NCI-H2029 (cell line): ENCODE measurements around the gene STK17A.

Experiments
- DNase-seq: peaks from one replicate; lab custom pipeline; 2025; lab: John Stamatoyannopoulos, UW

Gene STK17A

DNA sequence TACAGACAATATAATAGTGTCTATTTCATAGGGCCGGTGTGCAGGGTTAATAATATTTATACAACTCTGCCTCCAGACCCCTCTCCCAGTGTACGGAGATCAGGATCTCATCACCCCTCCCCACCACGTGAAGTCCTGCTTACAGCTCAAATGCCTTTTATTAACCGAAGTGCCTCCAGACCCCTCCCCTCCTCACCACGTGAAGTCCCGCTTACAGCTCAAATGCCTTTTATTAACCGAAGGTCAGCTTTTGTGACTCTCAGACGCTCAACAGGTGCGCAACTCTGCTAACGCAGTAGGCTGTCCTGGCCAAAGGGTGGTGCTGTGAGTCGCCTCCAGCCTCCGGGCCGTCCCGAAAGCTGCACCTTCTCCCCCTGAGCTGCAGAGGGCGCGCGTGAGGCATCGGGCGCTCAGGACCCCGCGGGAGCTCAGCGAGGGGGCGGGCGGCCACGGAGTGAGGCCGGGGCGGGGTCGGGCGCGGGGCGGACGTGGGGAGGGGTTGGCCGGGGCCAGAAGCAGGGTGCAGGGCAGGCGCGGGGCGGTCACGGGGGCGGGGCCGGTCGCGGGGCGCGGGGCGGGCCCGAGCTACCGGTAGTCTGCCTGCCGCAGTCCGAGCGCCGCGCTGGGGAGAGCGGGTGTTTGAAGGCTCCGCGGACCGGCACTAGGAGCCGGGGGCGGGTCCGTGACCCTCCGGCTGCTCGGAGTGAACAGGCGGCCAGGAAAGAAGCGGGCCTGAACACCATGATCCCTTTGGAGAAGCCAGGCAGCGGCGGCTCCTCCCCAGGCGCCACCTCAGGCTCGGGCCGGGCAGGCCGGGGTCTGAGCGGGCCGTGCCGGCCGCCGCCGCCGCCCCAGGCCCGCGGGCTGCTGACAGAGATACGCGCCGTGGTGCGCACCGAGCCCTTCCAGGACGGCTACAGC is at the start of gene STK17A:
STK17A (plus strand) TSS at position 606 of the 921 bp plus-strand sequence; CDS start at position 742, 136 bp downstream.
- DNase-seq = peak; percentile 86

DNA sequence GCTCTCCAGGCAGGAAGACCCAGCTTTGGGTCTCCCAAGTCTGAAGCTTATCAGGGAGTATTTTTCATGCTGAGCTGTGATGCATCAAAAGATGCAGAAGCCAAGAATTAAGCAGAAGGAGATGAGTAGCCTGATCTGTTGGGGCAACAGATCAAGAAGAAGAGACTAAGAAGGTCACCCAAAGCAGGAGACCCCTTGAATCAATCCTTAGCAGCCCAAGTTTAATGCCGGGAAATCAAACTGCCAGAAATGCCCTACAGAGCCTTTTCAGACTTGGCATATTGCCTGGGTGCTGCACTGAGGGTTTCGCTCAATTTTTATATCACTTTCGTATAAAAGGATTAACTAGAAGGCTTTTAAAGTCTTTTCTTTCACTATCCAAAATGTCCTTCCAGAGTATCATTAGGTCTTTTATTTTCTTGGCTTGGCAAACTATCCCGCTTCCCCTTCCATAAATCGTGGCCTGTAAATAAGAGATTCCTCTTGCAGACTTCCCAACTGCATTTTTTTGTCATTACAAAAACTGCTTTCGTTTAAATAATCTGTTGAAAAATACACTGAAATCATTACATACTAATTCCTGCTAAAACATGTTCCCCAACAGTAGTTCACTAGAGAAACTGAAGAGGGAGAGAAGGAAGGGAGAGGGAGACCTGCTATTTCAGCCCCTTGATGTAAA is 49.0 kb upstream of the STK17A start:
- no peak for DNase-seq

DNA sequence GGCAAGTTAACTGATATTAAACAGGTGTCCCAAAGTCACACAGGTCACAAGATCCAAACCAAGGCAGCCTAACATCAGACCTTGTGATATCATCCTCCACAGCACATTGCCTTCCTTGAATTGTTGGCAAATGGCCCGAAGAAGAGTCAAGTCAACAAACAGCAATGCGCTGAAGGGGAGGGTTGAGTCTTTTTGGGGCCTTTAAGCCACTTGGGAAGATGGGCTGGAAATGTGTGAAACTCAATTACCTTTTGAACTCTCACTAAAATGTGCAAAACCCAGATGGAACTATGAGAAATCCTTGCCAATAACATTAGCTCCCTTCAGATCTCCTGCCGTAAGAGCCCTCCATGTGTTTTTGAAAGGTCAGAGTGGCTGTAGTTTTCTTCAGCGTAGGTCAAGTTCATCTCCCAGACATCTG is 47.9 kb upstream of the STK17A start:
- DNase-seq = no peak

DNA sequence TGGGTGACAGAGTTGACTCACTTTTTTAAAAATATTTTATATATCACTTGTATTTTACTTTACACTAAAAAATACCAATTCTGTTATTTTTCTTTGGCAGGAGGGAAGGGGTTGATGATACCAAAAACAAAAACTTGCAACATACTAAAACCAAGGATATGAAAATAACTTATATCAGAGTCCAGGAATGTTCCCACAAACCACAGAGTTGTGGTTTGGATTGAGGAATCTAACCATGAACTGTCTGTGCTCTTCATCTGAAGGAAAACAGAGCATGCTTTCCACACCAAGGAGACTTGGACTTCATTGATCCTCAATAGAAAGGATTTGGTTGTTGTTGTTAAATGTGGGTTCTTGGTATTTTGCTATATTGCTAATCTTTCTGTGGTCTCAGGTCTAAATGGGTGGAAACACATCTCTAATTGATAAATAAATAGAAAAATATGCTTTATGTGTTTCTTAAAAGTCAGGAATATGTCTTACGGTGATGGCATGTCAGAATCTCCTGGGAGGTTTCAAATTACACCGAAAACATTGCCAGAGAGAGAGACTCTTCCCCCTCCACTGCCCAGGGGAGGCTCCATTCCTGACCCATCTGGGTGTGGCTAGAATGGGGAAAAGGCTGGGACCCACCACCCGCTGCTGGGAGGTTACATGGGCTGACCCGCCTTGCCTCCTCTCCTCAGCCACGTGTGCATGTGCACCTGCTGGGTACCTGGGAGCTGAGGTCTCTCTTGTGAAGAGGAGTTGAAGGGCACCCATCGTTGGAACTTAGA is 46.9 kb upstream of the STK17A start:
- DNase-seq = no peak

DNA sequence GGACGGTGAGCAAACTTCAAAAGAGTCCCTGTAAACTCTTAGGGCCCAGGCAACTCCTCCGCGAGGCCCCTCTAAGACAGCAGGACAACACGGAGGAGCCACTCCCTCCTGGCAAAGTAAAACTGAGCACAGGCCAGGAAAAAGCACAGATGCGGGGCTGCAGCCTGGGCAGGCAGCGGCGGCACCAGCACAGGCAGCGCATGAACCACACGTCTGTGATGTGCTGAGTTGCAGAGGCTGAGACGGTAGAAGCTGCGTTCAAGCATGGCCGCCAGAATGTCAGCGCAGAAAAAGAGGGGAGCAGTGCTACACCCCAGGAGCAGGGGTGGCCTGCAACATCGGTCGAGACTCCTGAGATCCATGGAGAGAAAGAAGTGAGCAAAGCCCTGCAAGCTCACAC is 46.1 kb upstream of the STK17A start:
- no peak for DNase-seq

DNA sequence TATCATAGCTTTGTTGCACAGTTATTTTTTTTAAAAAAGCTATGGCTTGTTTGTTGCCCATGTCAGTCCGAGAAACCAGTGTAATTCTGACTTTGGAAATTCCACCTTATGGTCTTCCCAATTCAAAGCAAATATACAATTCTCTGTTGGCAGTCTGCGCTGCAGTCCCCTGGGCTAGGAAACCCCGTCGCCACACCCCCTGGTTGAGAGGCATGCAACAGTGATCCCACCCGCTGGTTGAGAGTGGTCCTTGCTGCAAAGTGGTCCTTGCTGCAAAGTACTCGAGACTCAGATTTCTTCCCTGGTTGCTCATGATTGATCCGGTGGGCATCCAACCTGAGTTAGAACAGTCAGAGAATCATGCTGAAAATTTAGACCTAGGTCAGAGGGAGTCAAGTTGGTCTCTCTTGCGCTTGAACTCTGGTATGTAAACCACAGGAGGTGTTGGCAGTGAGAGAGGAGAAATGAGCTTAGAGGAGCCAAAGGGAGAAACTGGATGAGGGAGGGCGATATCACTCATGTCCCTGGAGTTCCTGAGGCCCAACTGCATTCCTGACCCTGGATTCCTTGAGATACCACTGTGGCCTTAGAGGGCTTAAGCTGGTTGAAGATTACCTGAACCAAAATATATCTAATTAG is 45.0 kb upstream of the STK17A start:
- no peak for DNase-seq

DNA sequence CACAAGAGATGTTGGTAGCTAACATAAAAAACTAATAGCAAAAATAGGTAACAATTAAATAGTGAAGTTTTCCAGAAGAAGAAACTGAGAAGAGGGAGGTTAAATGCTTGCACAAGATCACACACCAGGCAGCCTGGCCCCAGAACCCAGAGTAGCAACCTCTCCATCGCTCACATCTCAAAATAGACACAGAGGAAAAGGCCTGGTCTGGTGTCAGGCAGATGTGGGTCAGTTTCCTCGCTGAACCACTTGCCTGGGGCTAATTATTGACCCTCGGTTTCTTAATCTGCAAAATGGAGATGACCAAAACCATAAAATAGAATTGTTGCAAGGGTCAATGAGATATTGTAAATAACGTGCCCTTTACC is 44.5 kb upstream of the STK17A start:
- DNase-seq = no peak

DNA sequence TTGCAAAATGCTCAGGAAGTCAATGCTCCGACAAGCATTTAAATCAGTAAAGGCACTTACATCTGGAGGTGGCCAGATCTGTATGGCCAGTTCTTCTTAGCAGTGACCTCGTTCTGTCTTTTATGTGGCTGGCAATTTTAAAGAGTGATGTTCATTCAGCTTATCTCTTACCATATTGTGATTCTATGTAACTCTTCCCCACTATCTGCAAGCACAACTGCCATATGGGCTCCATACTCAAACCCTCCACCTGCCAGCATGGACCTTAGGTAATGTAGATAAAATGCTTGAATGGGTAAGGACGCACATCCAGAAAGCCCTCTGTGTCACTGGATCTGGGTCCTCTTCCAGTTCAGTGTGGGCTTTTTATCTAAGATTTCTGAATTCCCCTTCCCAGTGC is 42.4 kb upstream of the STK17A start:
- no peak for DNase-seq

DNA sequence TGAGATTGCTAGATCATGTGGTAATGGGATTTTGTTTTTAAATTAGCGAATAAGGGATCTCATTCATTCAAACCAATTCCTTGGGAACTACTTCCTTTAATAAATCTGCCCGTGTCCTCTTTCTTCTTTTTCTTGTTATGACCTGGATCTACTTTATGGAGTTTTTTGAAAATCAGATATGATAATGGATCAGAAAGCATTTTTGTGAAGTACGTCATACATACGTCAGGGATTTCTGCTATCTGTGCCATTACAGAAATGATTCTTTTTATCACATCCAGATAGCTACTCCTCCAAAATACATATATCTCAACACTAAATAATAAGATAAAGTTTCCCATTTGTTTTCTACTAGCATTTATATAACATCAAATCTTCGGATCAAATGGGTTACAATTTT is 40.2 kb upstream of the STK17A start:
- DNase-seq = no peak

DNA sequence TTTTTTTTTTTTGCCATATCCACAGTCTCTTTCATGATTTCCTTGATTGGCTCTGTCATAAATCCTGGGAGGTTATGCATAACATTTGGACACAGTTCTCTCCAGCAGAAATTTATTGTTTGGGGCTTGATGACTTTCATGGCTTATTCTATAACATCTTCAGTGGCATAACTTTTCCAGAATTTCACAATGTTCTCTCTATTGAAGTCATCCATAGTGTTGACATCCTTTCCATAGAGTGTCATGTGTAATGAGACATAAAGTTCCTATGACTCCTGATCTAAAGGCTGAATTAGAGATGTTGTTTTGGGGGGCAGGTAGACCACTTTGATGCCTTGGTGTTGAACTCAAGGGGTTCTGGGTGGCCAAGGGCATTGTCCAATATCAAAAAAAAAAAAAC is 36.7 kb upstream of the STK17A start:
- DNase-seq = no peak

DNA sequence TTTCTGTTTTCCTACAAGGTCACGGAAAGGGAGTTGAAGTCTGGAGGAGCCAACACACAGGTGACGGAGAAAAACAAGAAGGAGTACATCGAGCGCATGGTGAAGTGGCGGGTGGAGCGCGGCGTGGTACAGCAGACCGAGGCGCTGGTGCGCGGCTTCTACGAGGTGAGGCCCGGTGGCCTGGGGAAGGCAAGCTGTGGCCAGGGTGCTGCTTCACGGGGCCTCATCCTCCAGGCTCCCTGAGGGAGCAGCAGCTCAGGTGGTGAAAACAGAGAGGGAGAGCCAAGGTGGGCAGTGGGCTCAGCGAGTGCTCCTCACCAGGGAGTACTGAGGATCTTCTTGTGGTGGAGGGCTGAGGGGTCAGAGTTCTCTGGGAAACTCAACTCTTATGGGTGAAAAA is 32.5 kb upstream of the STK17A start:
- no peak for DNase-seq

DNA sequence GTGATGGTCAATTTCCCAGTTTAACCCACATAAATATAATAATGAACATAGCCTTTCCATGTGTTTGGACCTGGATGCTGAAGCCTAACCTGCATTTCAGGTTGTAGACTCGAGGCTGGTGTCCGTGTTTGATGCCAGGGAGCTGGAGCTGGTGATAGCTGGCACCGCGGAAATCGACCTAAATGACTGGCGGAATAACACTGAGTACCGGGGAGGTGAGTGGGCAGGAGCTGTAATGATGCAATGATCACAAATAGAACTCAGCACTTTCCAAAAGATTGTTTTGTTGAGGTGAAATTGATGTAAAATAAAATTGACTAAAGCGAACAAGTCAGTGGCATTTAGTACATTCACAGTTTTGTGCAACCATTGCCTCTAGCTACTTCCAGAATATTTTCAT is 30.8 kb upstream of the STK17A start:
- no peak for DNase-seq

DNA sequence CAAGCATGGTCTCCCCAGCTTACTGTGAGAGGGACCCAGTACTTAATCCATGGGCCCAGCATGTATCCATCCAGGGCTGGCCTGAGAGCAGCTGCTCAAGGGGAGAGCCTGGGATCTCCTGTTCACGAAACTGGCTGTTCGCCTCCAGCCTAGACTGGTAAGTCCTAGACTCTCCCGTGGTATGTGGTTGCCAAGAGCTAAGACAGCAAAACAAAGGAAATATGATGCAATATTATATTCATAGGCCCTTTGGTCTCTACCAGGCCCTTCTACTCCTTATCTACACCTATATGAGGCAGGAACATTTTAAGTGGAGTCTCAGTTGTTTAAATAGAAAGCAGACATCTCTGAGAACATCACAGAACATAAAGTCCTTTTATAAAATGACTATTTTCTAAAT is 28.9 kb upstream of the STK17A start:
- no peak for DNase-seq

DNA sequence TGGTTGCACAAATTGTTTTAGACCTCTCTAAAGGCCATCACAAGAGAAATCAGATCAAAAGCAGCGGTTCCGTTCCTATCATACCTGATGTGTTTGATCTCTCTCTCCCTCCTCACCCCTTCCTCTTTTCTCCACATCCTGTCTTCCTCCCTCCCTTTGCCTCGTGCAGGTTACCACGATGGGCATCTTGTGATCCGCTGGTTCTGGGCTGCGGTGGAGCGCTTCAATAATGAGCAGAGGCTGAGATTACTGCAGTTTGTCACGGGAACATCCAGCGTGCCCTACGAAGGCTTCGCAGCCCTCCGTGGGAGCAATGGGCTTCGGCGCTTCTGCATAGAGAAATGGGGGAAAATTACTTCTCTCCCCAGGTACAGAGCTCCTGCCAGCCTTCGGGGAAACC is 28.5 kb upstream of the STK17A start:
- no peak for DNase-seq

DNA sequence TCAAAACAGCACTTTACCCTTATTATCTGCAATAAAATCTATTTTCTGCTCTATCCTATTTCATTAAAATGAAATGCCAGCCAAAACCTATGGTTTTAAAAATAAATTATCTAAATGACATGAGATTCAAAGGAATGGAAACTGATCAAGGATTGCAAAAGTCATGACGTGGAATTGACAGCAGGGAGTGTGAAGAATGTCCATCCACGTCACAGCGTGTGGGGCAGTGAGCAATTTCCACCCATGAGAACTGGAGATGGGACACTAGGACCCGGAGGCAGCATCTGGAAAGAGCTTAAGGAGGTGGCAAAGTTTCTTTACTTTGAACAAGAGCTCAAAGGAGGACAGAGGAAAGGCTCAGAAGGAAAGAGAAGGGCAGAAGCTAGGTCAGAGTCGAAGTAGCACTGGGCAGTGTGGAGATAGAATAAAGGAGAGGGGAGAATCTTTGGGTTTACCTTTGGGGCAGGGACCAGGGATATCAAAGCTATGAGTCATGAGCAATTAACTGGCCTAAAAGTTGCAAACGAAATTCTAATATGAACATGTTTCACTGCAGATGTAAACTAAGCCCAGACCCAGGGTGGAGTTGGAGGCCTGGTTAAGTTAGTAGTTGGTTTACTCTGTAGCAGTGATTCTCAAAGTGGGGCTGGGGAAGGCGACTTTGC is 24.9 kb upstream of the STK17A start:
- no peak for DNase-seq

DNA sequence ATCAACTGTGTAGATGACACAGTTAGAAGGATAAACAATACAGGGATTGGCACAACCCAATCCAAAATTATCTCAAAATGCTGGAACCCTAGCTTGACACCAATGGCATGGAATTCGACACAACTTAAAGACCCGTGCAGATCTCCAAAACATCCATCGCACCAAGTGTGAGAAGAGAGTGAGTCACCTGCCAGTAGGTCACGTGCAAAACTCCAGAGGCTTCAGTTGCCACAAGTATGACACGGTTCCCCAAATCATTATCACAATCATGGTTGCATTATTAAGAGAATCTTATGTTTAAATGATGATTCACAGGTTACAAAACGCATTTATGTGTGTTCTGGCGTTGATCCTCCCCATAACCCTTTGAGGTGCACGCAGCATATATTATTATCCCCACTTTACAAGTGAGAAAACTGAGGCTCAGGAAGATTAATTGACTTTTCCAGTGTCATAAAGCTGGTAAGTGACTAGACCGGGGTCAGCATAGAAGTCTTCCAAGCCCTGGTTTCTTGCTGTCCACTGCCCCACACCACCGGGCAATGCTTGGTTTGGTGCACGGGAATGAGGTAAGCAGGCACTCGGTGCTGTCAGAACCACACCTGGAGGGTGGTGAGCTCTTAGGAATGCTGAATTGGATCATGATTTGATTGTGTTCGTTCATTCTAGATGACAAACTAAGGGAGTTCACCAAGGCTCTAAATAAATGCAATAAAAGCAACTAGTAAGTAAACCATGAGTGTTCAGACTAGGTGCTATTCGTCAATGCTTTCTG is 23.6 kb upstream of the STK17A start:
- DNase-seq = no peak

DNA sequence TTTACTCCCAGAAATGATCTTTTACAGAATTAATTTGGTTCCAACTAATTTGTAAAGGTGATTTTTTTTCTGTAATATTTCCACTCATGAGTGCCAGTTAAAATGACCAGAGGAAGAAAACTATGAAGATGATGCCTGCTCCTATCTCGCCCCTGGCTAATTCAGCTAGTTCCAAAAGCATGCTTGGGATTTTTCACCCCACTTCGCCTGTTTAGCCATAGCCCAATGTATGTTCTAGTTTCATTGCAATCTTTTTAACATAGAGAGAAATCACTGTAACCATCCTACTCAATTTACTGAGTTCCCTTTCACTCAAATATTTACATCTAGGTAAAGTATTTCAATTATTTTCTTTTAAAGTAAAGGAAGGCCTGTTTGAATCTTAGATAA is 23.0 kb upstream of the STK17A start:
- DNase-seq = no peak

DNA sequence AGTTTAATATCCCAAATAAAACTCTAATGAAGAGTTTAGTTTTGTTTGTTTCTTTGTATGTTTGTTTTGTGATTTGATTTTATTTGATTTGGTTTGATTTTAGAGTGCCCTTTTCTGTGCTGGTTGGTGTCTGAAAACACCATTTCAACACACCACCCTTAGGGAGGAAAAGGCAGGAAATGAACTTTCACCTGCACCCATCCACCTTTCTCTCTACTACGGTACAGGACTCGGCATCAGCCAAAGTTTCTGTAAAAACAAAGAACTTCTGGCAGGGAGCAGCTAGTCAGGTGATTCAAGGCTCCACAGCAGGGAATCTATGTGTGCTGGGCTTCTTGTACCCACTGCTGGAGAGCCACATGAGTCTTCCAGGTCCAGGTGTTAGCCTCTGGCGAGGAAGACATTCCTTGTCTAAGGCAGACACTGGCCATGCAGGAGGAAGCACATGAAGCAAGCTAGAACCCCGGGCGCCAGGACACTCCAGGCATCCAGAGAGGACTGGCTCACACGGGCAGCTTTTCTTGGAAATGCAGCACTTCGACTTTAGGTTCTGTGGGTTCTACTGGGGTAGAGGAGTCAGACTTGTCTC is 22.1 kb upstream of the STK17A start:
- DNase-seq = no peak

DNA sequence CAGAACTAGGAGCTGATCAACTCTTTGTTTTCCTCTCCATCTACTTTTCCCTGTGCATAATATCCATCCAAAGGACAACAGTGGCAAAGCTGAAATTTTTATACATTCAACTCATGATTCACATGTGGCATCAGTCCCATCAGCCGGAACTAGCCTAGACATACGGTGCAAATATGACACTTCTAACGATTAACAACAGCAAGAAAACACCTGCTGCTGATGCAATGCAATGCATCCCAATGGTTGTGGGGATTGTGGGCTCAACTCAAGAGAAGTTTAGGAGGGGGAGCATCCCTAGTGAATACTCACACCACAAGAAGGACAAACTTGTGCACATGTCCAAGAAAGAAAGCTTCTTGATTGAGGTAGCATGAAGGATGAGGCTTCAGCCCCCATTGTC is 20.5 kb upstream of the STK17A start:
- no peak for DNase-seq

DNA sequence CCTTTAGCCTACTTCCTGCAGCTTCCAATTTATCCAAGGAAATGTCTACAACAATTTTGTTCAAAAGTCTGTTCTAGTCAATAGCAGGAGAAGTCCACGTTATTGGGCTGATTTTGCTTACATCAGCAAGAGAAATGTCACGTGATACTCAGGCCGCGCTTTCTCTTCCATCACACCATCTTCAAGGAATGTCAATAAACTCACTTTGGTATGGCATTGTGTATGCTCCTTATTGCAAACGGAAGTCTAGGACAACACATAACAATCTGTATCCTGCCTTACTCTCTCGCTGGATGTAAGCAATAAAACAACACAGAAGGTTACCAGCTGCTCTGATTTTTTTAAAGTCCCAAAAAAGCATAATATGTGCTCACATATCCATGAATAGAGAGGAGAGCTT is 17.1 kb upstream of the STK17A start:
- no peak for DNase-seq

DNA sequence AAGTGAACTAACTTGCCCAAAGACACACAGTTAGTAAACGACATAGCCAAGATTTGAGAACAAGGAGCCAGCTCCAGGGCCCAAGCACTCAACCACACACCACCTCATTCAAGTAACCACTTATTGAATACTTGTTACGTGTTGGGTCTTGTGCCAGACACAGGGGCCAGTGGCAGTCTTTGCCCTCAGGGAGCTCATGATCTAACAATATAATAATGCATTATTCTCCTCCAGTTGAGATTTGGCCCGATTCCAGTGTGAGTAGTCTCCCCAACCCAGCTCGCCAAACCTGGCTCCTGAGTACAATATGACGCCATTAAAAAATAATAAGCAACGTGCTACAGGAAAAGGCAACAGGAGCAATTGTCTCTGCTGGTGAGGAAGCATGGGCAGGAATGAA is 14.4 kb upstream of the STK17A start:
- no peak for DNase-seq
